ENCODE data around the gene CHRDL2. TPM values are rescaled to one million over a fixed set of nuclear protein-coding genes. Genes with fewer than 3 reads are reported as not detected.

CHRDL2 gene
- total and polyA plus RNA-seq, 2 donors (not counting 3 experiments of a cell fraction or from before 2014, with no cell fraction given) = not detected

DNA sequence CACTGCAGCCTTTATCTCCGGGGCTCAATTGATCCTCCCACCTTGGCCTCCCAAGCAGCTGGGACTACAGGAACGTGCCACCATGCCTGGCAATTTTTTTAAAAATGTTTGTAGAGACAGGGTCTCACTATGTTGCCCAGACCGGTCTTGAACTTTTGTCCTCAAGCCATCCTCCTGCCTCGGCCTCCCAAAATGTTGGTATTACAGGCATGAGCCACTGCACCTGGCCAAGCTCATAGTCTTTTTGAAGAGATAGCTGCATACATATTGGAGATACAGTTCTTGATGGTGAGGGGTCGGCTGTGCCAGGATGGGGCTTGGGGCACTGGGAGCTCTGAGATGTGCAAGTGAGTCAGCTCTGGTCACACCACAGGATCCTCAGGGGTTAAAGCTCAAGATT, 53.2 kb downstream of the CHRDL2 start:
- no peak overlapping the region for H3K9ac ChIP-seq (replicated peaks; ENCODE audit: extremely low read depth, insufficient read depth, low read length)
- no TSS peak for BruUV-seq (replicated peaks)
- POLR2A ChIA-PET = no interaction called here
- no peaks in the 10 kb centered on the region for H4K20me1 ChIP-seq (replicated peaks; ENCODE audit: control insufficient read depth, extremely low read depth, insufficient read depth, low read length)
- no peaks in the 10 kb centered on the region for H3K9me1 ChIP-seq (replicated peaks; ENCODE audit: control insufficient read depth, extremely low read depth, insufficient read depth, low read length)
- no peaks in the 10 kb centered on the region for H3K79me2 ChIP-seq (ENCODE audit: control insufficient read depth, insufficient read depth, low read length)
- FAIRE-seq (no peak), DNase-seq (ENCODE audit: low read depth, low spot score) (no peak)
- CTCF ChIA-PET = interaction anchor here (5.3 kb wide), 1 partner anchor 24 kb away, joined by 31 read pairs; no protein-coding TSS in a partner anchor
- dilution Hi-C loops (cut with MboI; ENCODE audit: extremely low pct_ligation_motif_present, low sequenced_read_pairs) (no loop called here), intact Hi-C loops (cut with micrococcal nuclease) (no loop called here)
- H3K4me2 ChIP-seq (ENCODE audit: insufficient read depth, low read length) = no peak overlapping the region
- H3K4me1 ChIP-seq (ENCODE audit: control insufficient read depth, extremely low read depth, insufficient read depth, low read length) = no peaks in the 10 kb centered on the region
- H3K4me3 ChIP-seq (replicated peaks in 1 of 3; ENCODE audit: insufficient read depth in 1 of 3, low read depth in 1 of 3, low read length in 3 of 3) = no peak overlapping the region
- no peak for TF ChIP-seq FOS (IDR thresholded peaks at IDR 0.05; ENCODE audit: borderline replicate concordance, insufficient read depth, low read length)
- no peak for TF ChIP-seq POLR2AphosphoS5 (IDR thresholded peaks at IDR 0.05; ENCODE audit: insufficient read depth, low read depth, low read length)
- no peak for TF ChIP-seq MYC (IDR thresholded peaks at IDR 0.05; ENCODE audit: low read depth, low read length)
- TF ChIP-seq, protein P1, sequence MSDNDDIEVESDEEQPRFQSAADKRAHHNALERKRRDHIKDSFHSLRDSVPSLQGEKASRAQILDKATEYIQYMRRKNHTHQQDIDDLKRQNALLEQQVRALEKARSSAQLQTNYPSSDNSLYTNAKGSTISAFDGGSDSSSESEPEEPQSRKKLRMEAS (IDR thresholded peaks at IDR 0.05; ENCODE audit: insufficient read depth, insufficient read length) = no peak
- TF ChIP-seq JUN (IDR thresholded peaks at IDR 0.05; ENCODE audit: borderline replicate concordance, insufficient read depth, insufficient read length, low read depth) = no peak
- no peak for TF ChIP-seq POLR2A (IDR thresholded peaks at IDR 0.05; ENCODE audit: low read depth, low read length)
- TF ChIP-seq EZH2 (IDR thresholded peaks at IDR 0.05; ENCODE audit: borderline replicate concordance, low read depth, low read length, severe bottlenecking) = no peak
- TF ChIP-seq CTCF (IDR thresholded peaks at IDR 0.05; ENCODE audit: extremely low read depth in 1 of 2, insufficient read depth in 1 of 2, low read depth in 1 of 2, low read length in 2 of 2) = no peak
- no peak for TF ChIP-seq GATA2 (IDR thresholded peaks at IDR 0.05; ENCODE audit: insufficient read depth, insufficient read length, low read depth, low read length)
- H3K36me3 ChIP-seq (ENCODE audit: control insufficient read depth in 2 of 2, extremely low read depth in 1 of 2, insufficient read depth in 2 of 2, low read length in 2 of 2) = no peaks in the 10 kb centered on the region
- no peak overlapping the region for H3K27ac ChIP-seq (ENCODE audit: insufficient read depth, low read depth, low read length)
- H2AFZ ChIP-seq (ENCODE audit: low read depth, low read length) = no peak overlapping the region
- H3K27me3 ChIP-seq (ENCODE audit: control insufficient read depth in 2 of 2, insufficient read depth in 2 of 2, low read length in 2 of 2) = no peaks in the 10 kb centered on the region
- no peaks in the 10 kb centered on the region for H3K9me3 ChIP-seq (replicated peaks; ENCODE audit: control insufficient read depth, insufficient read depth, low read length)
